GM12891 (cell line): ENCODE results near the gene DNAH5. TPM values are rescaled to one million over a fixed set of nuclear protein-coding genes. Genes with fewer than 3 reads are reported as not detected.
"Not testable (repeated sequence)": the region's sequence is repeated elsewhere in the genome, so short reads cannot be mapped to it uniquely, and the experiment has no call there.

Source experiments
- DNase-seq: peaks from one replicate; pipeline ENCODE4 v3.0.0; 2011; ENCODE audit warnings: low spot score; ENCODE audit not compliant: insufficient read length
- FAIRE-seq: peaks from 2 replicates; lab custom pipeline; 2011; peaks lifted over from hg19 to GRCh38; lab: Jason Lieb, UNC
- PAX5 ChIP-seq: IDR thresholded peaks from 2 replicates; pipeline ENCODE4 v1.6.1; 2011; ENCODE audit warnings: low read length, moderate library complexity, mild to moderate bottlenecking; ENCODE audit not compliant: insufficient read depth, severe bottlenecking
- POLR2A ChIP-seq: IDR thresholded peaks from 2 replicates; pipeline ENCODE4 v1.6.1; 2011; ENCODE audit warnings: low read depth, low read length, control low read depth
- POLR2AphosphoS5 ChIP-seq: IDR thresholded peaks from 2 replicates; pipeline ENCODE4 v1.6.1; 2011; ENCODE audit warnings: low read depth, low read length, control low read depth
- POU2F2 ChIP-seq: IDR thresholded peaks from 2 replicates; pipeline ENCODE4 v1.6.1; 2011; ENCODE audit warnings: low read depth, mild to moderate bottlenecking, control low read depth, low read length, moderate library complexity
- SPI1 ChIP-seq: IDR thresholded peaks from 2 replicates; pipeline ENCODE4 v1.6.1; 2011; ENCODE audit warnings: low read depth, low read length, control low read depth
- TAF1 ChIP-seq: IDR thresholded peaks from 2 replicates; pipeline ENCODE4 v1.6.1; 2011; ENCODE audit warnings: low read depth, low read length, control low read depth
- polyA plus RNA-seq: library from polyadenylated mRNA; unstranded; fragments of >200 nt; gene quantifications from one replicate; pipeline ENCODE4 v1.2.1, GENCODE V29; 2012; ENCODE audit warnings: low read depth, missing spikeins, inconsistent platforms; ENCODE audit not compliant: missing spikeins

DNAH5 gene
- polyA plus RNA-seq: not detected

- FAIRE-seq: no peak
- TF ChIP-seq SPI1: no peak
- TF ChIP-seq POLR2AphosphoS5: no peak
- TF ChIP-seq POU2F2: no peak
- no peak for TF ChIP-seq POLR2A
- no peak for TF ChIP-seq TAF1
- TF ChIP-seq PAX5: no peak
- no peak for DNase-seq
Measured at GRCh38 chr5:13944560-13945199, at the start of gene DNAH5. DNAH5 (minus strand) TSS chr5:13944688; CDS start chr5:13944438, 250 bp downstream.

GRCh38 chr5:13993926-13994325, 49.4 kb upstream of the DNAH5 start:
- DNase-seq (no peak), FAIRE-seq (no peak)
- no peak for TF ChIP-seq PAX5
- TF ChIP-seq SPI1: no peak
- no peak for TF ChIP-seq TAF1
- TF ChIP-seq POU2F2: no peak
- no peak for TF ChIP-seq POLR2AphosphoS5
- no peak for TF ChIP-seq POLR2A

DNA sequence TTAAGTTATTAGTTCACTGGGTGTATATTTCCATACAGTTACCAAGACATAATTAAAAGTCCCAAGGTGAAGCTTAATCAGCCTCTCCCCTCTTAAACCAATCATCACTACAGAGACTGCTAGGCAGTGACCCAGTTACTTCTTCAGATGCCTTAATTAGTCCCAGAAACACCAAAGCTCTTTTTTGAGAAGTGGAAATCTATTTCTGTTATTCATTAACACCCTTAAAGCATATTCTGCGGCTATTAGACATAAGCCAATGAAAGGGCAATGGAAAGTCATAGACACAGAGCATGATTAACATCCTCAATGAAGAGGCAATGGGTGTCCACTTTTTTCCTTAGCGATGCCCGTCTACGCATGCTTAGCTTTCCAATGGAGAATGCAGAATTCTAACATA, 48.3 kb upstream of the DNAH5 start:
- FAIRE-seq: no peak
- TF ChIP-seq POLR2AphosphoS5: no peak
- no peak for TF ChIP-seq PAX5
- TF ChIP-seq POLR2A: no peak
- TF ChIP-seq SPI1: no peak
- TF ChIP-seq POU2F2: no peak
- TF ChIP-seq TAF1: no peak
- DNase-seq: no peak

- DNase-seq: no peak
Measured at GRCh38 chr5:13991365-13991764, 46.9 kb upstream of the DNAH5 start.

GRCh38 chr5:13990896-13991295, 46.4 kb upstream of the DNAH5 start:
- DNase-seq: no peak
- FAIRE-seq: no peak
- TF ChIP-seq PAX5: no peak
- TF ChIP-seq POU2F2: no peak
- TF ChIP-seq SPI1: no peak
- no peak for TF ChIP-seq POLR2A
- TF ChIP-seq POLR2AphosphoS5: no peak
- no peak for TF ChIP-seq TAF1

More at GRCh38 chr5:13991365-13991764, 46.9 kb upstream of the DNAH5 start:
- TF ChIP-seq POLR2AphosphoS5: no peak
- no peak for TF ChIP-seq TAF1
- no peak for TF ChIP-seq POU2F2
- TF ChIP-seq PAX5: no peak
- no peak for TF ChIP-seq POLR2A
- no peak for TF ChIP-seq SPI1
- FAIRE-seq: no peak

DNA sequence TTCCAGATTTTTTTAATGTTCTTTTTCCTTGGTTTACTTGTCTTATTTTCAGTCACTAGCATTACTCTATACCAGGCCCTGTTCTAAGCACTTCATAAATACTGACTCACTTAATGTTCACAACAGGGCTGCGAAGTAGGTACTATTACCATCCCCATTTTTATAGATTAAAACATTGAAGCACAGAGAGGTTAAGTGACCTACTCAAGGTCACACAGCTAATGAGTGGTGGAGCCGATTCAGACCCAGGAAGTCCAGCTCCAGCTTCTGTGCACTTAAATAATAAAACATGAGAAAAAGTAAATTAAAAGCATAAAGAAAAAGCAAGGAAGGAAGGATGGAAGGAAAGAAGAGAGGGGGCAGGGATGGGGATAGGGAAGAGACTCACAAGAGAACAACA, 45.3 kb upstream of the DNAH5 start:
- TF ChIP-seq POLR2AphosphoS5 (no peak), POLR2A (no peak), SPI1 (no peak), TAF1 (no peak), PAX5 (no peak), POU2F2 (no peak)
- DNase-seq: no peak
- FAIRE-seq: no peak

DNA sequence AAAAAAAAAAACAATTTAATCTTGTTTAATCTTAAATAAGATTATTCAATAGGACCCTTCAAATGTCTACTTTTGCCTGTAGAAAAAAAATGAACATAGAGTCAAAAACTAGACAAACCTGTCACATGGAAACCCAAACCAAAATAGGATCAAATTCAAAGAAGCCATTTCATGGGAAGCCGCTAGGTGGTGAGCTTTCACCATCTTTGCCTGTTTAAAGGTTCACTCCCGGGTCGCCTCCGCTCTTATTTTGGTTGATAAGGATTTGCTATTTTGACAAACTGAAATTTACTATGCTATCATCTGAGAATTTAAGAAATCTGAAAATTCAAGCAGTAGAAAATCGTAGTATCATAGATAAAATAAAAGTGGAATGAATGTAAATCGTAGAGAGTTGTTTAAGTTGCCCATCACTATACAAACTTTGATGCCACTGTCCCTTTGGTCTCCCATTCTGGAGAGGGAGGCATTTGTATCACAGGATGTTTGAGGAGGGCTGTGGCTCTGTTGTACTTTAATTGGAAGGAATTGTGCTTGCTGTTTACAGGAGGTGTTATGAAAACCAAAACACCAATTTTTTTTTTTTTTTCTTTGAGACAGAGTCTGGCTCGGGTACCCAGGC, 43.5 kb upstream of the DNAH5 start:
- FAIRE-seq (peak; percentile 20), DNase-seq (peak; percentile 34)
- TF ChIP-seq POLR2A: no peak
- no peak for TF ChIP-seq TAF1
- no peak for TF ChIP-seq POU2F2
- TF ChIP-seq POLR2AphosphoS5: no peak
- no peak for TF ChIP-seq PAX5
- no peak for TF ChIP-seq SPI1

- no peak for TF ChIP-seq POU2F2
- TF ChIP-seq POLR2AphosphoS5: no peak
- no peak for TF ChIP-seq PAX5
- no peak for TF ChIP-seq SPI1
- no peak for TF ChIP-seq POLR2A
- TF ChIP-seq TAF1: no peak
- FAIRE-seq (no peak), DNase-seq (no peak)
Measured at GRCh38 chr5:13985731-13986418, 41.4 kb upstream of the DNAH5 start.

DNA sequence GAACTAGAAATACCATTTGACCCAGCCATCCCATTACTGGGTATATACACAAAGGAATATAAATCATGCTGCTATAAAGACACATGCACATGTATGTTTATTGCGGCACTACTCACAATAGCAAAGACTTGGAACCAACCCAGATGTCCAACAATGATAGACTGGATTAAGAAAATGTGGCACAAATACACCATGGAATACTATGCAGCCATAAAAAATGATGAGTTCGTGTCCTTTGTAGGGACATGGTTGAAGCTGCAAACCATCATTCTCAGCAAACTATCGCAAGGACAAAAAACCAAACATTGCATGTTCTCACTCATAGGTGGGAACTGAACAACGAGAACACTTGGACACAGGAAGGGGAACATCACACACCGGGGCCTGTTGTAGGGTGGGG, 40.4 kb upstream of the DNAH5 start:
- not testable (repeated sequence) for DNase-seq

More for the DNA sequence above, 40.4 kb upstream of the DNAH5 start:
- not testable (repeated sequence) for FAIRE-seq
